Omental fat pad (tissue), 4 donors: ENCODE results near the gene RCOR2. TPM values are rescaled to one million over a fixed set of nuclear protein-coding genes. Genes with fewer than 3 reads are reported as not detected.
A peak's percentile ranks its signal among the peaks of the same experiment; 100 is the strongest.

ENCODE experiments used
- ATAC-seq: fragments of 150-250 bp; one replicate; pipeline ENCODE4 v1.9.1; 2016; ENCODE audit warnings: mild to moderate bottlenecking, moderate library complexity; ENCODE audit not compliant: low FRiP score
- DNase-seq: peaks from one replicate; pipeline ENCODE4 v3.0.0-alpha.2; 2019; ENCODE audit warnings: low spot score
- CTCF ChIP-seq, 3 donors: fragments of 450-650 bp; IDR thresholded peaks; one replicate each; pipeline ENCODE4 v1.5.1; 2016 to 2017; ENCODE audit warnings: antibody characterized with exemption in 3 of 3, mild to moderate bottlenecking in 3 of 3, moderate library complexity in 2 of 3
- total RNA-seq, 4 donors: library from RNA; depleted of rRNA; stranded (reverse); fragments of >200 nt; gene quantifications; one replicate each; pipeline ENCODE4 v1.1.0, GENCODE V29; 2016

Gene RCOR2
- total RNA-seq, 4 donors from 2014 or later = 0.32 TPM; not detected in 3

GRCh38 chr11:63945477-63946163 is 28.7 kb upstream of the RCOR2 start:
- DNase-seq = no peak
- ATAC-seq = peak; percentile 78
- peak in 1 of 3 donors; percentile 34 for TF ChIP-seq CTCF (IDR thresholded peaks at IDR 0.05)

- DNase-seq (no peak), ATAC-seq (no peak)
- no peak for TF ChIP-seq CTCF (IDR thresholded peaks at IDR 0.05)
These were observed 28.0 kb upstream of the RCOR2 start for GRCh38 chr11:63944987-63945386.

GRCh38 chr11:63942803-63943202 is 25.8 kb upstream of the RCOR2 start:
- no peak for TF ChIP-seq CTCF (IDR thresholded peaks at IDR 0.05)
- ATAC-seq (no peak), DNase-seq (no peak)

- TF ChIP-seq CTCF (IDR thresholded peaks at IDR 0.05) = no peak
- DNase-seq (no peak), ATAC-seq (no peak)
These were observed 24.9 kb upstream of the RCOR2 start for GRCh38 chr11:63941901-63942300.

- TF ChIP-seq CTCF (IDR thresholded peaks at IDR 0.05) = no peak
- DNase-seq (no peak), ATAC-seq (no peak)
These were observed 23.8 kb upstream of the RCOR2 start for GRCh38 chr11:63940786-63941185.

GRCh38 chr11:63939397-63939891 is 22.5 kb upstream of the RCOR2 start:
- no peak for TF ChIP-seq CTCF (IDR thresholded peaks at IDR 0.05)
- no peak for ATAC-seq
- DNase-seq = no peak
